Cardiac muscle cell (in vitro differentiated cells and primary cell): ENCODE measurements around the gene STK36. TPM values are rescaled to one million over a fixed set of nuclear protein-coding genes. Genes with fewer than 3 reads are reported as not detected.

Source experiments
- DNase-seq, 2 donors: peaks; one replicate each; pipeline versions ENCODE4 v3.0.0 to v3.0.0-alpha.2; 2010 to 2017; ENCODE audit warnings: low read depth in 1 of 2, low spot score in 1 of 2
- H3K27ac ChIP-seq: fragments of 200-600 bp; sonication (generic); 2 replicates; pipeline ENCODE4 v1.5.1; 2016
- H3K27me3 ChIP-seq: fragments of 200-600 bp; sonication (generic); 2 replicates; pipeline ENCODE4 v1.6.0; 2016; ENCODE audit warnings: control low read depth
- H3K36me3 ChIP-seq: fragments of 200-600 bp; sonication (generic); 2 replicates; pipeline ENCODE4 v1.5.1; 2016; ENCODE audit warnings: control low read depth
- H3K4me1 ChIP-seq: fragments of 200-600 bp; sonication (generic); 2 replicates; pipeline ENCODE4 v1.8.1; 2017; ENCODE audit warnings: low read depth, mild to moderate bottlenecking, mixed run types
- H3K4me3 ChIP-seq: fragments of 200-600 bp; sonication (generic); 2 replicates; pipeline ENCODE4 v1.5.1; 2016; ENCODE audit warnings: mild to moderate bottlenecking
- H3K9me3 ChIP-seq: fragments of 200-600 bp; sonication (generic); 2 replicates; pipeline ENCODE4 v1.5.1; 2017; ENCODE audit warnings: low read depth, mild to moderate bottlenecking, control low read depth
- CTCF ChIP-seq: IDR thresholded peaks from 2 replicates; pipeline ENCODE4 v1.5.1; 2012; ENCODE audit warnings: low read depth, mild to moderate bottlenecking, low read length
- polyA plus RNA-seq: library from polyadenylated mRNA; unstranded; fragments of >200 nt; fragmentation: Nextera tagmentation; extraction: Ambion mirVana; gene quantifications from 2 replicates; pipeline ENCODE4 v1.2.1, GENCODE V29; 2016
- total RNA-seq: library from RNA; depleted of rRNA; stranded (reverse); fragments of >200 nt; gene quantifications from 2 replicates; pipeline ENCODE4 v1.2.3, GENCODE V29; 2016

The STK36 gene
- total and polyA plus RNA-seq, 2 experiments from 2014 or later: 56.2 to 63.5 TPM

GRCh38 chr2:218710687-218711549 lies 39.0 kb downstream of the STK36 start, which contains the start of gene TTLL4:
TTLL4 (plus strand) TSS chr2:218710835; CDS start chr2:218737677, 26,842 bp downstream.
- DNase-seq: peak; percentile 98 to 99
- Histone ChIP-seq H3K4me1 (peaks cover 5% of the 10 kb centered on the region), H3K4me3 (peak within 1 kb of the TSS; percentile 88), H3K27ac (peak within 1 kb of the TSS; percentile 70), H3K9me3 (no peaks in the 10 kb centered on the region), H3K36me3 (peaks cover 2% of the 10 kb centered on the region), H3K27me3 (no peaks in the 10 kb centered on the region)
- TF ChIP-seq CTCF: peak; percentile 79

GRCh38 chr2:218711550-218711929 lies 39.7 kb downstream of the STK36 start:
- H3K27ac ChIP-seq: peak overlapping the region; percentile 70
- H3K9me3 ChIP-seq: no peaks in the 10 kb centered on the region
- H3K27me3 ChIP-seq: no peaks in the 10 kb centered on the region
- TF ChIP-seq CTCF: no peak
- peaks cover 6% of the 10 kb centered on the region for H3K36me3 ChIP-seq
- peaks cover 5% of the 10 kb centered on the region for H3K4me1 ChIP-seq
- DNase-seq: peak in 1 of 2 donors; percentile 35
- H3K4me3 ChIP-seq: peak overlapping the region; percentile 88

- Histone ChIP-seq H3K36me3 (peaks cover 6% of the 10 kb centered on the region), H3K9me3 (no peaks in the 10 kb centered on the region), H3K27ac (no peak overlapping the region), H3K4me3 (no peak overlapping the region), H3K4me1 (peaks cover 5% of the 10 kb centered on the region), H3K27me3 (no peaks in the 10 kb centered on the region)
- no peak for TF ChIP-seq CTCF
- DNase-seq: no peak
Measured at GRCh38 chr2:218713922-218714321, 42.0 kb downstream of the STK36 start.

- Histone ChIP-seq H3K27me3 (no peaks in the 10 kb centered on the region), H3K4me1 (peaks cover 5% of the 10 kb centered on the region), H3K9me3 (no peaks in the 10 kb centered on the region), H3K36me3 (peaks cover 6% of the 10 kb centered on the region), H3K27ac (no peak overlapping the region), H3K4me3 (no peak overlapping the region)
- peak in 1 of 2 donors; percentile 50 for DNase-seq
- no peak for TF ChIP-seq CTCF
Measured at GRCh38 chr2:218716070-218716469, 44.2 kb downstream of the STK36 start.

GRCh38 chr2:218717262-218717661 lies 45.4 kb downstream of the STK36 start:
- H3K36me3 ChIP-seq: peaks cover 6% of the 10 kb centered on the region
- H3K4me3 ChIP-seq: no peak overlapping the region
- peak in 1 of 2 donors; percentile 32 for DNase-seq
- peaks cover 4% of the 10 kb centered on the region for H3K4me1 ChIP-seq
- TF ChIP-seq CTCF: no peak
- H3K27ac ChIP-seq: no peak overlapping the region
- no peaks in the 10 kb centered on the region for H3K9me3 ChIP-seq
- H3K27me3 ChIP-seq: no peaks in the 10 kb centered on the region
